Activated naive CD8-positive, alpha-beta T cell (primary cell): ENCODE data around the gene IER5.
"Not testable (repeated sequence)": the region's sequence is repeated elsewhere in the genome, so short reads cannot be mapped to it uniquely, and the experiment has no call there.

Experiments used
- H3K27ac Mint-ChIP-seq: one replicate; pipeline ENCODE4 v1.8.0; 2021; ENCODE audit warnings: mixed read lengths
- H3K27me3 Mint-ChIP-seq: one replicate; pipeline ENCODE4 v1.8.0; 2021; ENCODE audit warnings: mixed read lengths
- H3K36me3 Mint-ChIP-seq: one replicate; pipeline ENCODE4 v1.8.0; 2021; ENCODE audit warnings: mixed read lengths
- H3K4me1 Mint-ChIP-seq: one replicate; pipeline ENCODE4 v1.8.0; 2021; ENCODE audit warnings: low read depth, mixed read lengths
- H3K4me3 Mint-ChIP-seq: one replicate; pipeline ENCODE4 v1.8.0; 2021; ENCODE audit warnings: mild to moderate bottlenecking, mixed read lengths
- H3K9me3 Mint-ChIP-seq: one replicate; pipeline ENCODE4 v1.8.0; 2021; ENCODE audit warnings: low read depth, mixed read lengths

IER5 gene

DNA sequence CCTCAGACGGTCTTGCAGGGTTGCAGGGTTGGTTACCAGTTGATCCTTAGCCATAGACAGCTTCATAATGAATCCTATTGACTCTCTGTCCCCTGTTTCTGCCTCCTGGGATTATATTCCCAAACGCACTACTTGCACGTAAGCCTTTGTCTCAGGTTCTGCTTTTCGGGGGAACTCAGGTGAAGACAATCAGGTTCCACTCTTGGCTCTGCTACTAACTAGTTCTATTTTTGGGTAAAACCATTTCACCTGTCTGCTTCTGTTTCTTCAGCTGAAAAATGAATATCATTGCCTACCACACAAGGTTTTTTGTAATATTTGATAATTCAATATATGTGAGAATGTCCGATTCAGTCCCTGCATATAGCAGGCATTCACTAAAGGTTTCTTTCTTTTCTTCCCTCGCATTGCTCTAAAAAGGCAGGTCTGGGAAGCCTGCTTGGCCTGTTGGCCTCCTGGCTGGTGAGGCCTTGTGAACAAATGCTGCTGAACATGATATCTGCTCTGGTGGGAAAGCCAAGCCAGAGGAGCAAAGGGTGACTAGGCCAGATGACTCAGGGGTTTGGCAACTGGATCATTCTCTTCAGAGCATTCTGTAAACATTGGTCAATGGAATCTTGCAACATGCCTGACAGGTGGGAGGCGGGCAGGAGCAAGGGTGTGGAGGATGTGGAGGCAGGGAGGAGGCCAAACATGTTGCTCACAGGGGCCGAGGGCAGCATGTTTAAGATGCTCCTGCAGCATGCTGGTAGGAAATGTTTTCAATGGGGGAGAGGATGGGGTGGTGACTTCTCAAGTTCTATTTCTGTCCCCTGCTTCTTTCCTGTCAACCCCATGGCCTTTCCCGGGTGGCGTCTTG is 23.8 kb downstream of the IER5 start:
- Mint-ChIP-seq H3K4me3 (no peak overlapping the region), H3K27ac (no peak overlapping the region), H3K4me1 (peaks cover 9% of the 10 kb centered on the region), H3K36me3 (no peaks in the 10 kb centered on the region), H3K27me3 (no peaks in the 10 kb centered on the region), H3K9me3 (no peaks in the 10 kb centered on the region)

- no peak overlapping the region for H3K4me3 Mint-ChIP-seq
- H3K36me3 Mint-ChIP-seq: no peaks in the 10 kb centered on the region
- H3K27ac Mint-ChIP-seq: no peak overlapping the region
- H3K9me3 Mint-ChIP-seq: no peaks in the 10 kb centered on the region
- H3K27me3 Mint-ChIP-seq: no peaks in the 10 kb centered on the region
- H3K4me1 Mint-ChIP-seq: peaks cover 6% of the 10 kb centered on the region
Measured at GRCh38 chr1:181113059-181113641, 24.6 kb downstream of the IER5 start.

DNA sequence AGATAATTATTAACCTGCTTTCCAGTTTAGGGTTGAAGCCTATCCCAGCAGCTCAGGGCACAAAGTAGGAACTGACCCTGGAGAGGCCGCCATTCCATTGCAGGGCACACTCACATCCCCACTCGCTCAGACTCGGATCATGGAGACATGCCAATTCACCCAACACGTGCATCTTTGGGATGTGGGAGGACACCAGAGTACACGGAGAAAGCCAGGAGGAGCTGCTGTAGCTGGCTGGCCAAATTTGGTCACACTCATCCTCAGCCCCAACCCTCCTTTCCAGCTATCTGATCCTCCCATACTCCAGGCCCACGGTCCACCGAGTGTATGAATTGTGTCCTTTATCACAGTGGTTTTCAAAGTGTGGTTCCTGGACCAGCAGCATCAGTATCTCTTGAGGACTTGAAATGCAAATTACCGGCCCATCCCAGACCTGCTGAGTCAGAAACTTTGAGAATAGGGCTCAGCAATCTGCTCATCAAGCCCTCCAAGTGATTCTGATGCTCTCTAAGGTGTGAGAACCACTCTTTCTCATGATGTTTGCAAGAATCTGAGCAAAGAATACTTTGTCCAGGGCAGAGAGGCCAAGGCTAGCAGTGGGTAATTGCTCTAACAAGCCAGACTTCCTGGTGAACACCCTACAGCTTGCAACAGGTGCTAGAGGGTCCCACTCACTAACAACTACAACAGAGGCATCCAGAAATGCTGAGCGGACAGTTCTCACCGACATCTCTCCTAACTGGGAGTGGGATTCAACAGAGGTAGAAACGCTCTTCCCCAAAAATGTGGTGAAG is 26.3 kb downstream of the IER5 start:
- no peaks in the 10 kb centered on the region for H3K4me1 Mint-ChIP-seq
- no peak overlapping the region for H3K4me3 Mint-ChIP-seq
- no peaks in the 10 kb centered on the region for H3K27me3 Mint-ChIP-seq
- no peak overlapping the region for H3K27ac Mint-ChIP-seq
- H3K9me3 Mint-ChIP-seq: no peaks in the 10 kb centered on the region
- H3K36me3 Mint-ChIP-seq: no peaks in the 10 kb centered on the region

GRCh38 chr1:181115368-181115684 is 26.8 kb downstream of the IER5 start:
- no peaks in the 10 kb centered on the region for H3K27me3 Mint-ChIP-seq
- no peak overlapping the region for H3K27ac Mint-ChIP-seq
- no peaks in the 10 kb centered on the region for H3K4me1 Mint-ChIP-seq
- H3K9me3 Mint-ChIP-seq: no peaks in the 10 kb centered on the region
- no peaks in the 10 kb centered on the region for H3K36me3 Mint-ChIP-seq
- no peak overlapping the region for H3K4me3 Mint-ChIP-seq

DNA sequence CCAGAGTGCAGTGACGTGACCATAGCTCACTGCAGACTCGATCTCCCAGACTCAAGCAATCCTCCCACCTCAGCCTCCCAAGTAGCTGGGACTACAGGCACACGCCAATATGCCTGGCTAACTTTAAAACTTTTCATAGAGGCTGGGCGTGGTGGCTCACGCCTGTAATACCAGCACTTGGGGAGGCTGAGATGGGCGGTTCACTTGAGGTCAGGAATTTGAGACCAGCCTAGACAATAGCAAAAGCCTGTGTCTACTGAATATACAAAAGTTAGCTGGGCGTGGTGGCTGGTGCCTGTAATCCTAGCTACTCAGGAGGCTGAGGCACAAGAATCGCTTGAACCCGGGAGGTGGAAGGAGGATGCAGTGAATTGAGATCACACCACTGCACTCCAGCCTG is 27.5 kb downstream of the IER5 start:
- H3K9me3 Mint-ChIP-seq, H3K27me3 Mint-ChIP-seq, H3K4me1 Mint-ChIP-seq, H3K27ac Mint-ChIP-seq, H3K4me3 Mint-ChIP-seq, H3K36me3 Mint-ChIP-seq: not testable (repeated sequence)

DNA sequence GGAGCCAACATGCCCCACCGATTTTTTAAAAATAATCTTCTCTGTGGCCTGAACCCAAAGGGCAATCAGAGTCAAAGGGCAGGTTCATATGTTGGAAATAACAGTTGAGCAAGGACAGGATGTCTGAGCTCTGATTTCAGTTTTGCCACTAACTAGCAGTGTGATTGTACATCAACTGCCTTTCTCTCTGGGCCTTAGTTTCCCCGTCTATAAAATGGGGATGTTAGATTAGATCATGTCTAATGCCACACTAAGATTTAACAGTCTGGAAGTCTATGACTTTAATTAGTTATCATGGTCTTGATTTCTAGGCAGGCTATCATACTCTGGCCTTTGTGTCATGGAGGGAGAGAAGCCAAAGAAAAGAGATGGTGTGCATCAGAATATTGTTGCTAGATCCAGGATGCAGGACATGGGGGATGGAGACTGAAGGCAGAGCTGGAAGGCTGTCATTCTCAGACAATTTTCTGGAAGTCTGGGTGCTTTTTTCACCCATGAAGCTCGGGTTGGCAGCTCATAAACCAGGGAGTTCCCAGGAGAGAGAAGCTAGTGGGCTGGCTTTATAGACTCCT is 28.4 kb downstream of the IER5 start:
- no peaks in the 10 kb centered on the region for H3K27me3 Mint-ChIP-seq
- no peaks in the 10 kb centered on the region for H3K9me3 Mint-ChIP-seq
- no peaks in the 10 kb centered on the region for H3K36me3 Mint-ChIP-seq
- H3K4me3 Mint-ChIP-seq: no peak overlapping the region
- H3K4me1 Mint-ChIP-seq: no peaks in the 10 kb centered on the region
- no peak overlapping the region for H3K27ac Mint-ChIP-seq

GRCh38 chr1:181117648-181118449 is 29.3 kb downstream of the IER5 start:
- Mint-ChIP-seq H3K27ac (no peak overlapping the region), H3K36me3 (no peaks in the 10 kb centered on the region), H3K9me3 (no peaks in the 10 kb centered on the region), H3K4me3 (no peak overlapping the region), H3K4me1 (no peaks in the 10 kb centered on the region), H3K27me3 (no peaks in the 10 kb centered on the region)

- no peaks in the 10 kb centered on the region for H3K4me1 Mint-ChIP-seq
- no peaks in the 10 kb centered on the region for H3K36me3 Mint-ChIP-seq
- H3K4me3 Mint-ChIP-seq: no peak overlapping the region
- no peaks in the 10 kb centered on the region for H3K27me3 Mint-ChIP-seq
- no peaks in the 10 kb centered on the region for H3K9me3 Mint-ChIP-seq
- no peak overlapping the region for H3K27ac Mint-ChIP-seq
Measured at GRCh38 chr1:181119093-181119989, 30.8 kb downstream of the IER5 start.

DNA sequence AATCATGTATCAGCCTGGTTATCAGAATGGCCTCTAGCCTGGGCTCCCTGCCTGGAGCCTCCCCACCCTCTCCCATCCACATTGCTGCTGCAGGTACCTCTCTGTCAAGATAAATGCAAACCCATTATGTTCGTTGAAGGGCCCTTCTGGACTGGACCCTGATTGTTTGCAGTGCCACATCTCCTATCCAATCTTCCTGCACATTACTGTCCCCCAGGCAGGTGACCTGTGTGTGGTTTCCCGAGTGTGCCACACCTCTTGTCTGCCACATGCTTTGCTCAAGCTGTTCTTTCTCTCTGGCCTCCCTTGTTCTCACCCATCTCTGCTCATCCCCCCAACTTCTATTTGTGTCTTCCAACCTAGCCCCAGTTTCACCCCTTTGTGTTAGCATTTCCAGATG is 32.4 kb downstream of the IER5 start:
- Mint-ChIP-seq H3K27me3 (no peaks in the 10 kb centered on the region), H3K4me1 (peaks cover 4% of the 10 kb centered on the region), H3K36me3 (no peaks in the 10 kb centered on the region), H3K9me3 (no peaks in the 10 kb centered on the region), H3K27ac (no peak overlapping the region), H3K4me3 (no peak overlapping the region)

DNA sequence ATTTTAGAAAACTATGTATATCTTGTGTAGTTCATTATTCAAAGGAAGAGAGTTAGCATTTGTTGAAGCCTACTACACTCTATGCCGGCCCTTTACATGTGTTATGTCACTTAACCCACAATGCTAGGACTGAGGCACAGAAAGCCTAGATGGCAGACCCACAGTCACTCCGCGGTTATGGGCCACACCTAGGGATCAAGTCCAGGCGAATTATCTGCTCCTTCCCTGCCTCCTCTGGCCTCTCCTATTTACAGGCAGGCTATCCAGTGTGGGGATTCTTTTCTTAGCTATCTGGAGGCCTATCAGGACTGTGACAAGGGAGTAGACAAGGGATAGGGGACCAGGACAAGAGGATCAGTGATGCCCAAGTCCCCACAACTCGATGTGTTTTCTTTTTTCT is 33.0 kb downstream of the IER5 start:
- H3K4me1 Mint-ChIP-seq: peaks cover 4% of the 10 kb centered on the region

GRCh38 chr1:181122222-181122621 is 33.7 kb downstream of the IER5 start:
- Mint-ChIP-seq H3K9me3 (no peaks in the 10 kb centered on the region), H3K27ac (no peak overlapping the region), H3K4me1 (peaks cover 4% of the 10 kb centered on the region), H3K4me3 (no peak overlapping the region), H3K36me3 (no peaks in the 10 kb centered on the region), H3K27me3 (no peaks in the 10 kb centered on the region)

More for the DNA sequence above, 33.0 kb downstream of the IER5 start:
- Mint-ChIP-seq H3K9me3 (no peaks in the 10 kb centered on the region), H3K36me3 (no peaks in the 10 kb centered on the region), H3K27ac (no peak overlapping the region), H3K27me3 (no peaks in the 10 kb centered on the region), H3K4me3 (no peak overlapping the region)

DNA sequence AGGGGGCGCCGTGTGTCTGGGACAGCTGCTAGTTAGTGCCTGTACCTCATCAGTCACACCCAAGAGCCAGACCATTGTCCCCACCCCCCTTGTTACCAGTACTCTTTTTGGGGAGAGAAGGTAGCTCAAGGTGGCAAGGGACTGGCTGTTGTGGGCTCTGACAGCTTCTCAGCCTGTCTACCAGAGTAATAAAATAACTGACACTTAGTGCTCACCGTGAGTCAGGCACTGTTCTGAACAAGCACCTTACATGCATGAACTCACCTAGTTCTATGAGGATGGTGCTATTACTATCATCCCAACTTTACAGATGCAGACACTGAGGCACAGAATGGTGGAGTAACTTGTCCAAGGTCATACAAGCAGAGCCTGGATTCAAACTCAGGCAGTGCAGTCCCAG is 34.7 kb downstream of the IER5 start:
- Mint-ChIP-seq H3K4me3 (no peak overlapping the region), H3K9me3 (no peaks in the 10 kb centered on the region), H3K4me1 (peaks cover 4% of the 10 kb centered on the region), H3K27me3 (no peaks in the 10 kb centered on the region), H3K27ac (no peak overlapping the region), H3K36me3 (no peaks in the 10 kb centered on the region)

DNA sequence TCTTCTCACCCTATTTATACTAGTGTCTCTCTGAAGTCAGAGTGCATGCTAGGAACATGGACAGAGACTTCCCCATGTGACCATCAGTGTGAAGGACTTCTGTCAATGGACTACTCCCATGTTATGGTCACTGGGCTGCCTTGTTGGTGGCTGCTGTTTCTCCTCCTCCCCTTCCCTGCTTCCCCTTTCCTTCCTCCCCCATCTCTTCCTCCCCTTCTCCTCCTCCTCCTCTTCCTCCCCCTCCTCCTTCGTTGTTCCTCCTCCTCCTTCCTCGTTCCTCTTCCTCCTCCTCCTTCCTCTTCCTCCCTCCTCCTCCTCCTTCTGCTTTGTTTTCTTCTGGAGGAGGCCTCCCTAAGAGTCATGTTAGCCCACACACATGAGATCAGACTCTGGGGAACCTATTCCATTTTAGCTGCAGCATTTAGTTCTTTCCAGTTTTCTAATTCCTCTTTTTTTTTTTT is 35.8 kb downstream of the IER5 start:
- H3K4me3 Mint-ChIP-seq: no peak overlapping the region
- no peak overlapping the region for H3K27ac Mint-ChIP-seq
- peaks cover 7% of the 10 kb centered on the region for H3K4me1 Mint-ChIP-seq
- no peaks in the 10 kb centered on the region for H3K9me3 Mint-ChIP-seq
- H3K27me3 Mint-ChIP-seq: peaks cover 1% of the 10 kb centered on the region
- H3K36me3 Mint-ChIP-seq: no peaks in the 10 kb centered on the region

DNA sequence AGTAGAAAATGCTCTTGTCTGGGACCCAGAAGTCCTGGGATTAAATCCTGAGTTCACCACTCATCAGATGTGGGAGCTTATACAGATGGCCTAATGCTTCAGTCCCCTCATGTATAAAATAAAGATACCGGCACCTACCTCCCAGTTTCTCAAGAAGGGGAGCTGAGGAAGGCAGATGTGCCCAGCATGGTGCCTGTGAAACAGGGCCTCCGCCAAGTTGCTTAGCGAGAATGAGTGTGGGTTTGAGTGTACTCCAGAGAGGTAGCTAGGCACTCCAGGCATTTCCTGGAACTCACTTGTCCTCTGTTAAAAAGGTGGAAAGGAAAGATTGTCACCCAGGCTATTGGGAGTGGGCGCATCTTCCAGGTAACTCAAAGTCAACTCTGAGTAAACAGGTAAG is 37.8 kb downstream of the IER5 start:
- peaks cover 4% of the 10 kb centered on the region for H3K27me3 Mint-ChIP-seq
- no peaks in the 10 kb centered on the region for H3K9me3 Mint-ChIP-seq
- H3K4me3 Mint-ChIP-seq: no peak overlapping the region
- peaks cover 7% of the 10 kb centered on the region for H3K4me1 Mint-ChIP-seq
- H3K36me3 Mint-ChIP-seq: no peaks in the 10 kb centered on the region
- H3K27ac Mint-ChIP-seq: no peak overlapping the region
